Colonic mucosa (tissue), 4 donors: ENCODE results near the gene PPM1J. TPM values are rescaled to one million over a fixed set of nuclear protein-coding genes. Genes with fewer than 3 reads are reported as not detected.

Experiments
- DNase-seq: peaks from one replicate; pipeline ENCODE4 v3.0.0-alpha.2; 2020
- H3K27ac ChIP-seq: fragments of 200-600 bp; one replicate; pipeline ENCODE4 v1.8.0; 2021
- H3K27me3 ChIP-seq: fragments of 200-600 bp; one replicate; pipeline ENCODE4 v1.8.0; 2021
- H3K36me3 ChIP-seq: fragments of 200-600 bp; one replicate; pipeline ENCODE4 v1.8.0; 2021
- H3K4me1 ChIP-seq: fragments of 200-600 bp; one replicate; pipeline ENCODE4 v1.8.0; 2021; ENCODE audit warnings: mild to moderate bottlenecking
- H3K4me3 ChIP-seq: fragments of 200-600 bp; one replicate; pipeline ENCODE4 v1.8.0; 2021
- H3K9ac ChIP-seq, 2 donors: one replicate each; pipeline ENCODE4 v1.7.0; 2013; ENCODE audit warnings: control low read depth in 2 of 2, low read depth in 2 of 2, low read length in 2 of 2
- H3K9me3 ChIP-seq: fragments of 200-600 bp; one replicate; pipeline ENCODE4 v1.8.0; 2021
- CTCF ChIP-seq: fragments of 200-600 bp; IDR thresholded peaks from one replicate; pipeline ENCODE4 v1.8.0; 2022; ENCODE audit warnings: antibody characterized with exemption, mild to moderate bottlenecking
- intact Hi-C: fragments of 100-400 bp; cut with DNase I; formaldehyde crosslinking; loops from one replicate; pipeline ENCODE4 v1.14.1; 2022
- total RNA-seq, 2 donors: library from RNA; stranded (reverse); fragmentation: NEBNext Ultra II Directional in 1 of 2; extraction: Animal tissue kit (Norgen Biotek cat#: 25700) in 1 of 2; gene quantifications; one replicate each; pipeline ENCODE4 v1.2.1, GENCODE V29; 2021
- donor health status: healthy.
- donor health status: DM: no; HTN: no; CAD: no.
- donor health status: DM: no; HTN: no; CAD: no.

PPM1J gene
- total RNA-seq, 2 donors from 2014 or later = 0.80 to 1.0 TPM

GRCh38 chr1:112698366-112699310 is 16.5 kb downstream of the PPM1J start:
- peak; percentile 89 for DNase-seq
- intact Hi-C loops = no loop called here
- H3K27me3 ChIP-seq = no peaks in the 10 kb centered on the region
- no peak overlapping the region for H3K4me3 ChIP-seq
- peaks cover 22% of the 10 kb centered on the region for H3K4me1 ChIP-seq
- H3K9ac ChIP-seq = peak overlapping the region in 1 of 2 donors; percentile 41
- H3K27ac ChIP-seq = peak overlapping the region; percentile 65
- H3K9me3 ChIP-seq = no peaks in the 10 kb centered on the region
- no peak for TF ChIP-seq CTCF
- peaks cover 5% of the 10 kb centered on the region for H3K36me3 ChIP-seq

GRCh38 chr1:112697781-112698201 is 17.3 kb downstream of the PPM1J start:
- Histone ChIP-seq H3K36me3 (peaks cover 5% of the 10 kb centered on the region), H3K4me1 (peaks cover 22% of the 10 kb centered on the region), H3K27me3 (no peaks in the 10 kb centered on the region), H3K27ac (no peak overlapping the region), H3K9me3 (no peaks in the 10 kb centered on the region), H3K9ac (no peak overlapping the region), H3K4me3 (no peak overlapping the region)
- no peak for TF ChIP-seq CTCF
- DNase-seq = no peak
- intact Hi-C loops = no loop called here

GRCh38 chr1:112696578-112697314 is 18.4 kb downstream of the PPM1J start:
- Histone ChIP-seq H3K4me3 (no peak overlapping the region), H3K36me3 (no peaks in the 10 kb centered on the region), H3K4me1 (peaks cover 18% of the 10 kb centered on the region), H3K27me3 (no peaks in the 10 kb centered on the region), H3K27ac (no peak overlapping the region), H3K9me3 (no peaks in the 10 kb centered on the region), H3K9ac (no peak overlapping the region)
- intact Hi-C loops = no loop called here
- TF ChIP-seq CTCF = no peak
- no peak for DNase-seq

- no peak for DNase-seq
- H3K9me3 ChIP-seq = no peaks in the 10 kb centered on the region
- no peak for TF ChIP-seq CTCF
- H3K27me3 ChIP-seq = no peaks in the 10 kb centered on the region
- peaks cover 4% of the 10 kb centered on the region for H3K4me1 ChIP-seq
- intact Hi-C loops = no loop called here
- no peaks in the 10 kb centered on the region for H3K36me3 ChIP-seq
- H3K4me3 ChIP-seq = no peak overlapping the region
- no peak overlapping the region for H3K27ac ChIP-seq
- H3K9ac ChIP-seq = no peak overlapping the region
Observed at GRCh38 chr1:112695276-112695675, 19.9 kb downstream of the PPM1J start.

GRCh38 chr1:112694363-112694929 is 20.7 kb downstream of the PPM1J start:
- intact Hi-C loops = no loop called here
- H3K4me1 ChIP-seq = no peaks in the 10 kb centered on the region
- TF ChIP-seq CTCF = no peak
- H3K9me3 ChIP-seq = no peaks in the 10 kb centered on the region
- no peak overlapping the region for H3K9ac ChIP-seq
- no peak for DNase-seq
- H3K27ac ChIP-seq = no peak overlapping the region
- no peak overlapping the region for H3K4me3 ChIP-seq
- no peaks in the 10 kb centered on the region for H3K27me3 ChIP-seq
- H3K36me3 ChIP-seq = no peaks in the 10 kb centered on the region
